SK-N-SH (cell line): ENCODE results near the gene MYBPH. TPM values are rescaled to one million over a fixed set of nuclear protein-coding genes. Genes with fewer than 3 reads are reported as not detected.

ENCODE experiments used
- CTCF ChIA-PET: fragments of 300-600, 350-600 bp; formaldehyde crosslinking; extraction: SDS; loops from one replicate; lab custom pipeline; 2021; lab: Yijun Ruan, JAX
- POLR2A ChIA-PET: fragments of 350-600 bp; sonication (Branson Sonifier 250); formaldehyde crosslinking; extraction: SDS; loops from one replicate; lab custom pipeline; 2020; ENCODE audit warnings: antibody characterized with exemption, inconsistent platforms; lab: Yijun Ruan, JAX
- DNase-seq: peaks from one replicate; pipeline ENCODE4 v3.0.0; 2012
- H2AFZ ChIP-seq: fragments of 200-600 bp; sonication (generic); 2 replicates; pipeline ENCODE4 v1.8.1; 2016; ENCODE audit warnings: antibody characterized with exemption, mild to moderate bottlenecking, low read depth
- H3F3A ChIP-seq: fragments of 200-600 bp; sonication (generic); replicated peaks from 2 replicates; pipeline ENCODE3; 2016; ENCODE audit warnings: antibody characterized with exemption, mild to moderate bottlenecking; ENCODE audit not compliant: insufficient read depth
- H3K27ac ChIP-seq, 2 experiments: fragments of 200-500 bp in 1 of 2; fragments of 200-600 bp in 1 of 2; sonication (Bioruptor generic) in 1 of 2; sonication (generic), shearing (Covaris generic) in 1 of 2; 2 replicates each; pipeline versions ENCODE4 v1.5.1 to v1.6.1; 2014 to 2016; ENCODE audit warnings: low read depth in 2 of 2, inconsistent platforms in 1 of 2, low read length in 1 of 2, mild to moderate bottlenecking in 1 of 2, mixed read lengths in 1 of 2
- H3K27me3 ChIP-seq: fragments of 200-600 bp; sonication (generic), shearing (Covaris generic); 2 replicates; pipeline ENCODE4 v1.6.1; 2016; ENCODE audit warnings: mixed run types; ENCODE audit not compliant: insufficient read depth
- H3K36me3 ChIP-seq, 2 experiments: fragments of 200-500 bp in 1 of 2; fragments of 200-600 bp in 1 of 2; sonication (Bioruptor generic) in 1 of 2; sonication (generic) in 1 of 2; replicated peaks in 1 of 2; 2 replicates each; pipeline versions ENCODE3 to v1.5.1; 2014 to 2016; ENCODE audit warnings: low read length in 1 of 2, mild to moderate bottlenecking in 1 of 2; ENCODE audit not compliant: insufficient read depth in 2 of 2, control insufficient read depth in 1 of 2
- H3K4me1 ChIP-seq, 2 experiments: fragments of 200-500 bp in 1 of 2; fragments of 200-600 bp in 1 of 2; sonication (Bioruptor generic) in 1 of 2; sonication (generic), shearing (Covaris generic) in 1 of 2; 2 replicates each; pipeline versions ENCODE4 v1.5.1 to v1.6.1; 2014 to 2016; ENCODE audit warnings: low read depth in 1 of 2, low read length in 1 of 2, mixed run types in 1 of 2; ENCODE audit not compliant: insufficient read depth in 2 of 2, control insufficient read depth in 1 of 2
- H3K4me2 ChIP-seq: fragments of 200-600 bp; sonication (generic), shearing (Covaris generic); 2 replicates; pipeline ENCODE4 v1.6.1; 2017; ENCODE audit warnings: mixed run types
- H3K4me3 ChIP-seq, 2 experiments: fragments of 200-500 bp in 1 of 2; fragments of 200-600 bp in 1 of 2; sonication (Bioruptor generic) in 1 of 2; sonication (generic), shearing (Covaris generic) in 1 of 2; 2 replicates each; pipeline versions ENCODE4 v1.5.1 to v1.8.1; 2014 to 2016; ENCODE audit warnings: low read depth in 2 of 2, inconsistent platforms in 1 of 2, low read length in 1 of 2, mild to moderate bottlenecking in 1 of 2, mixed read lengths in 1 of 2, moderate library complexity in 1 of 2
- H3K79me2 ChIP-seq: fragments of 200-600 bp; sonication (generic); 2 replicates; pipeline ENCODE4 v1.8.1; 2017; ENCODE audit warnings: mild to moderate bottlenecking; ENCODE audit not compliant: insufficient read depth
- H3K9ac ChIP-seq: fragments of 200-600 bp; sonication (generic); 2 replicates; pipeline ENCODE4 v1.6.1; 2017; ENCODE audit warnings: mixed run types
- H3K9me2 ChIP-seq: fragments of 200-600 bp; sonication (generic); 2 replicates; pipeline ENCODE4 v1.6.1; 2017; ENCODE audit warnings: mixed run types
- H3K9me3 ChIP-seq: fragments of 200-600 bp; sonication (generic); 2 replicates; pipeline ENCODE4 v1.6.1; 2017; ENCODE audit warnings: mixed run types, mild to moderate bottlenecking, moderate library complexity
- H4K20me1 ChIP-seq: fragments of 200-600 bp; sonication (generic); 2 replicates; pipeline ENCODE4 v1.6.1; 2017; ENCODE audit warnings: mild to moderate bottlenecking, mixed run types; ENCODE audit not compliant: insufficient read depth
- CHD2 ChIP-seq: fragments of 150-350 bp; IDR thresholded peaks from 2 replicates; pipeline ENCODE4 v1.6.1; 2018; ENCODE audit warnings: low read length; ENCODE audit not compliant: partially characterized antibody
- EP300 ChIP-seq, 2 experiments: IDR thresholded peaks; 2 replicates each; pipeline versions ENCODE4 v1.4.0 to v1.6.1; 2012; ENCODE audit warnings: borderline replicate concordance in 1 of 2, low read depth in 1 of 2, low read length in 1 of 2
- EZH2phosphoT487 ChIP-seq: fragments of 200-600 bp; sonication (generic); IDR thresholded peaks from 2 replicates; pipeline ENCODE4 v1.6.1; 2017; ENCODE audit warnings: low read depth, mixed run types, mild to moderate bottlenecking, antibody characterized with exemption, moderate library complexity, borderline replicate concordance
- FOSL2 ChIP-seq: IDR thresholded peaks from 2 replicates; pipeline ENCODE4 v1.4.0; 2012; ENCODE audit warnings: low read depth, mild to moderate bottlenecking, moderate library complexity, borderline replicate concordance
- FOXJ3 ChIP-seq: sonication (generic); formaldehyde crosslinking; IDR thresholded peaks from 2 replicates; pipeline ENCODE4 v1.5.1; 2020; ENCODE audit warnings: mild to moderate bottlenecking, missing genetic modification reagents
- GATA2 ChIP-seq: sonication (generic); formaldehyde crosslinking; IDR thresholded peaks from 2 replicates; pipeline ENCODE4 v1.5.0; 2020; ENCODE audit warnings: mild to moderate bottlenecking, missing genetic modification reagents
- MEF2A ChIP-seq: IDR thresholded peaks from 2 replicates; pipeline ENCODE4 v1.4.0; 2012; ENCODE audit warnings: low read depth, borderline replicate concordance
- NRF1 ChIP-seq: IDR thresholded peaks from 2 replicates; pipeline ENCODE4 v1.6.1; 2012; ENCODE audit warnings: low read depth, mild to moderate bottlenecking, low read length
- RAD21 ChIP-seq: IDR thresholded peaks from 2 replicates; pipeline ENCODE4 v1.6.1; 2012; ENCODE audit warnings: mild to moderate bottlenecking, low read length
- RCOR1 ChIP-seq: fragments of 150-350 bp; IDR thresholded peaks from 2 replicates; pipeline ENCODE4 v1.6.1; 2017; ENCODE audit warnings: antibody characterized with exemption, low read length
- RFX5 ChIP-seq: IDR thresholded peaks from 2 replicates; pipeline ENCODE4 v1.6.1; 2012; ENCODE audit warnings: mild to moderate bottlenecking, improper control_type of control experiment, low read length
- SMC3 ChIP-seq: IDR thresholded peaks from 2 replicates; pipeline ENCODE4 v1.6.1; 2012; ENCODE audit warnings: low read depth, low read length, improper control_type of control experiment
- TAF1 ChIP-seq: IDR thresholded peaks from 2 replicates; pipeline ENCODE4 v1.6.1; 2012; ENCODE audit warnings: low read depth, mild to moderate bottlenecking, low read length, moderate library complexity, borderline replicate concordance
- WGBS: methylation state at CpG from one replicate; pipeline ENCODE4 v1.1.6; 2017; ENCODE audit warnings: low lambda C conversion rate; 5-methylcytosine and 5-hydroxymethylcytosine counted together
- polyA plus RNA-seq, 3 experiments: library from polyadenylated mRNA; depleted of rRNA; stranded (reverse); fragments of >200 nt; gene quantifications; 2 replicates each; pipeline ENCODE4 v1.2.3, GENCODE V29; 2012
- TF ChIP-seq, protein P1 (sequence below): IDR thresholded peaks from 2 replicates; pipeline ENCODE4 v1.4.0; 2012; ENCODE audit warnings: low read depth, borderline replicate concordance
- TF ChIP-seq, protein P2 (sequence below): IDR thresholded peaks from 2 replicates; pipeline ENCODE4 v1.6.1; 2012; ENCODE audit warnings: mild to moderate bottlenecking, low read depth, low read length, moderate library complexity
- TF ChIP-seq, protein P3 (sequence below): fragments of 150-350 bp; IDR thresholded peaks from 2 replicates; pipeline ENCODE4 v1.6.1; 2017; ENCODE audit warnings: antibody characterized with exemption, low read length, low read depth, borderline replicate concordance
- TF ChIP-seq, protein P4 (sequence below): IDR thresholded peaks from 2 replicates; pipeline ENCODE4; 2012

Gene MYBPH
- polyA plus RNA-seq, 1 of the 3 experiments (the other 2 are of a cell fraction): 0.12 TPM

DNA sequence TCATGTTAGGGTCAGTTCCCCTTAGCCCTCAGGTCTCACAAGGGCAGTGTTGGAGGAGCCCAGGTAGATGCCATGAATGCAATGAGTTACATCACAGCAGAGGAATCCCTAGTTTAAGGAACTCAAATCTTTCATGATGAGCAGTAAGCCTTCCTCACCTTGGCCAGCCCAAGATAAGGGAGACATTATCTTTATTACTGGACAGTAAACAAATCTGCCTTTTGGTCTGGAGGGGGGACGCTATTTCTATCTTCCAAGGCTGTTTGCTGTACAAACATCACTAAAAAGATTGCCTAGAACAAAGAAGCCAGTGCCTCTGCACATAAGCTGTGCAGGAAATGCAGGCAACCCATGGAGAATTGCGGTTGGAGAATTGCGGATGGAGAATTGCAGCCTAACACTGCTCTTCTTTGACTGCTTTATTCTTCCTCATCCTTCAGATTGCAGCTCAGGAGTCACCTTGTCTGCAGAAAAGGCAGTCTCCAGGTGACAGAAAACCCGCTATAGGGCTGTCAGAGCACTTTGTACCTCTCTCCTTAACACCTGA, 13.1 kb upstream of the MYBPH start (continued):
- TF ChIP-seq, protein P1, sequence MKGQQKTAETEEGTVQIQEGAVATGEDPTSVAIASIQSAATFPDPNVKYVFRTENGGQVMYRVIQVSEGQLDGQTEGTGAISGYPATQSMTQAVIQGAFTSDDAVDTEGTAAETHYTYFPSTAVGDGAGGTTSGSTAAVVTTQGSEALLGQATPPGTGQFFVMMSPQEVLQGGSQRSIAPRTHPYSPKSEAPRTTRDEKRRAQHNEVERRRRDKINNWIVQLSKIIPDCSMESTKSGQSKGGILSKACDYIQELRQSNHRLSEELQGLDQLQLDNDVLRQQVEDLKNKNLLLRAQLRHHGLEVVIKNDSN: no peak
- no peak for TF ChIP-seq SMC3
- TF ChIP-seq FOSL2: no peak

DNA sequence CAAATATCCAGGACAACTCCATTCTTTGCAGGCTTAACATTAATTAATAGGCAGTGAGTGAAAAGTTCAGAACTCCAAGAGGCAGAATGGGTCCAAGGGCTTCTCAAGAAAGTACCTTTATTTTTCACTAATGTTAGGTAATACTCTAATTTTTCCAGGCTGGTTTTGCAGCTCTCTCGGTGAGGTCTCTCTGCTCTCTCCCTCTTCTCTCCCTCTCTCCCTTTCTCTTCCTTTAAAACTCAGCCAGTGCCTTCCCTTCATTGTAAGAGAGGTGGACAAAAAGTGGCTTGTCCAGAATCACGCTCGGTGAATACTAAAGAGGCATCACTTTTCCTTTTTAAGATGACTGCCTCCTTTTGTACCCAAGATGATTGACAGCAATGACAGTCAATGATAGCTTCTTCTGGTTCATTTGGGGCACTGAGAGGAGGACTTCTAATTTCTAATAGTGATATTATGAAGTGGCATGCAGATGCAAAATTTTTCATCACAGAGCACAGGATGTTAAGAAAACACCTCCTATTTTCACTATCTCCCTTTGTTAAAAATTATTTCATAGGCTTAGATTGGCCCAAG, 12.2 kb upstream of the MYBPH start:
- Histone ChIP-seq H2AFZ (no peak overlapping the region), H3K4me1 (peaks cover 0 to 2% of the 10 kb centered on the region in 2 experiments; a peak in 1 of 4 replicates), H3K9me2 (no peaks in the 10 kb centered on the region), H3K4me2 (no peak overlapping the region), H3K9me3 (no peaks in the 10 kb centered on the region), H3K79me2 (no peaks in the 10 kb centered on the region), H3K36me3 (no peaks in the 10 kb centered on the region), H4K20me1 (no peaks in the 10 kb centered on the region), H3K9ac (no peak overlapping the region), H3K27me3 (no peaks in the 10 kb centered on the region), H3K4me3 (no peak overlapping the region), H3K27ac (no peak overlapping the region), H3F3A (no peaks in the 10 kb centered on the region)
- ChIA-PET CTCF (interaction anchor here (0.7 to 1.2 kb wide), 4 partner anchors 13 to 70 kb away, joined by 3 to 7 read pairs (median 4); no protein-coding TSS in a partner anchor), POLR2A (no interaction called here)
- DNase-seq: no peak
- no peak for TF ChIP-seq MEF2A
- TF ChIP-seq RFX5: no peak
- no peak for TF ChIP-seq RCOR1
- 61% methylated on average over 3 of the region's 3 CpGs for WGBS

DNA sequence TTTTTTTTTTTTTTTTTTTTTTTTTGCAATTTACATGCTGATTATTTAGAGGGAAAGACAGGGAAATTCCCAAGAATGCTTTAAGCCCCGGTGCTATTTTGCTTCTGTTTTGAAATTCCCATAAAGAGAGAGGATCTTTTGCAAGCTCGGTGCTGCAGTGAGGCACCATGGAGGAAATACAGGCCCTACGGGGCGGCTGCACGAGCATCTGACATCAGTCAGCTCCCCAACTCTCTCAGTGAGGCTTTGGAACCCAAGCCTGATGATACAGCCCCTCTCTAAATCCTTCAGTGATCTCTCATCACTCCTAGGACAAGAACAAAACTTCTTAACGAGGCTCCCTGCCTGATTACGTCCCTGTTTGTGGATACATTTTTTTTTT, 11.7 kb upstream of the MYBPH start:
- Histone ChIP-seq H3K9me2 (no peaks in the 10 kb centered on the region), H3K4me3 (no peak overlapping the region), H4K20me1 (no peaks in the 10 kb centered on the region), H3K27ac (no peak overlapping the region), H3F3A (no peaks in the 10 kb centered on the region), H3K4me1 (peaks cover 0 to 7% of the 10 kb centered on the region in 2 experiments; a peak in 1 of 4 replicates), H2AFZ (no peak overlapping the region), H3K79me2 (no peaks in the 10 kb centered on the region), H3K9ac (no peak overlapping the region)
- CTCF ChIA-PET: interaction anchor here (0.7 to 1.2 kb wide), 4 partner anchors 13 to 69 kb away, joined by 3 to 7 read pairs (median 4); no protein-coding TSS in a partner anchor
- 73% methylated on average over 7 of the region's 7 CpGs for WGBS
- TF ChIP-seq RAD21 (no peak), EZH2phosphoT487 (no peak), CHD2 (no peak), TAF1 (no peak), EP300 (IDR thresholded peaks at IDR 0.05; ENCODE audit: borderline replicate concordance in 1 of 2, low read depth in 1 of 2, low read length in 1 of 2) (no peak), FOXJ3 (CRISPR knock-in tag) (no peak), NRF1 (no peak), SMC3 (no peak), GATA2 (CRISPR knock-in tag) (no peak), MEF2A (no peak)
- TF ChIP-seq, protein P2, sequence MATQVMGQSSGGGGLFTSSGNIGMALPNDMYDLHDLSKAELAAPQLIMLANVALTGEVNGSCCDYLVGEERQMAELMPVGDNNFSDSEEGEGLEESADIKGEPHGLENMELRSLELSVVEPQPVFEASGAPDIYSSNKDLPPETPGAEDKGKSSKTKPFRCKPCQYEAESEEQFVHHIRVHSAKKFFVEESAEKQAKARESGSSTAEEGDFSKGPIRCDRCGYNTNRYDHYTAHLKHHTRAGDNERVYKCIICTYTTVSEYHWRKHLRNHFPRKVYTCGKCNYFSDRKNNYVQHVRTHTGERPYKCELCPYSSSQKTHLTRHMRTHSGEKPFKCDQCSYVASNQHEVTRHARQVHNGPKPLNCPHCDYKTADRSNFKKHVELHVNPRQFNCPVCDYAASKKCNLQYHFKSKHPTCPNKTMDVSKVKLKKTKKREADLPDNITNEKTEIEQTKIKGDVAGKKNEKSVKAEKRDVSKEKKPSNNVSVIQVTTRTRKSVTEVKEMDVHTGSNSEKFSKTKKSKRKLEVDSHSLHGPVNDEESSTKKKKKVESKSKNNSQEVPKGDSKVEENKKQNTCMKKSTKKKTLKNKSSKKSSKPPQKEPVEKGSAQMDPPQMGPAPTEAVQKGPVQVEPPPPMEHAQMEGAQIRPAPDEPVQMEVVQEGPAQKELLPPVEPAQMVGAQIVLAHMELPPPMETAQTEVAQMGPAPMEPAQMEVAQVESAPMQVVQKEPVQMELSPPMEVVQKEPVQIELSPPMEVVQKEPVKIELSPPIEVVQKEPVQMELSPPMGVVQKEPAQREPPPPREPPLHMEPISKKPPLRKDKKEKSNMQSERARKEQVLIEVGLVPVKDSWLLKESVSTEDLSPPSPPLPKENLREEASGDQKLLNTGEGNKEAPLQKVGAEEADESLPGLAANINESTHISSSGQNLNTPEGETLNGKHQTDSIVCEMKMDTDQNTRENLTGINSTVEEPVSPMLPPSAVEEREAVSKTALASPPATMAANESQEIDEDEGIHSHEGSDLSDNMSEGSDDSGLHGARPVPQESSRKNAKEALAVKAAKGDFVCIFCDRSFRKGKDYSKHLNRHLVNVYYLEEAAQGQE: no peak
- TF ChIP-seq, protein P3, sequence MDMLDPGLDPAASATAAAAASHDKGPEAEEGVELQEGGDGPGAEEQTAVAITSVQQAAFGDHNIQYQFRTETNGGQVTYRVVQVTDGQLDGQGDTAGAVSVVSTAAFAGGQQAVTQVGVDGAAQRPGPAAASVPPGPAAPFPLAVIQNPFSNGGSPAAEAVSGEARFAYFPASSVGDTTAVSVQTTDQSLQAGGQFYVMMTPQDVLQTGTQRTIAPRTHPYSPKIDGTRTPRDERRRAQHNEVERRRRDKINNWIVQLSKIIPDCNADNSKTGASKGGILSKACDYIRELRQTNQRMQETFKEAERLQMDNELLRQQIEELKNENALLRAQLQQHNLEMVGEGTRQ: no peak
- TF ChIP-seq, protein P4, sequence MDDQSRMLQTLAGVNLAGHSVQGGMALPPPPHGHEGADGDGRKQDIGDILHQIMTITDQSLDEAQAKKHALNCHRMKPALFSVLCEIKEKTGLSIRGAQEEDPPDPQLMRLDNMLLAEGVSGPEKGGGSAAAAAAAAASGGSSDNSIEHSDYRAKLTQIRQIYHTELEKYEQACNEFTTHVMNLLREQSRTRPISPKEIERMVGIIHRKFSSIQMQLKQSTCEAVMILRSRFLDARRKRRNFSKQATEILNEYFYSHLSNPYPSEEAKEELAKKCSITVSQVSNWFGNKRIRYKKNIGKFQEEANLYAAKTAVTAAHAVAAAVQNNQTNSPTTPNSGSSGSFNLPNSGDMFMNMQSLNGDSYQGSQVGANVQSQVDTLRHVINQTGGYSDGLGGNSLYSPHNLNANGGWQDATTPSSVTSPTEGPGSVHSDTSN: no peak
- TF ChIP-seq, all 33 proteins: peak for 0
- H3K9me3 ChIP-seq: no peaks in the 10 kb centered on the region
- no peaks in the 10 kb centered on the region for H3K36me3 ChIP-seq
- POLR2A ChIA-PET: no interaction called here
- no peaks in the 10 kb centered on the region for H3K27me3 ChIP-seq
- no peak overlapping the region for H3K4me2 ChIP-seq
- DNase-seq: no peak
